Heart left ventricle (tissue), 16 donors: Measurements from ENCODE around the gene METTL17. TPM values are rescaled to one million over a fixed set of nuclear protein-coding genes. Genes with fewer than 3 reads are reported as not detected.
A peak's percentile ranks its signal among the peaks of the same experiment; 100 is the strongest.

Experiments used
- ATAC-seq, 4 donors: fragments of 200-7000 bp; cut with Tn5 transposase; one replicate each; pipeline ENCODE4 v1.9.1; 2020 to 2022; ENCODE audit warnings: moderate library complexity in 4 of 4, mild to moderate bottlenecking in 3 of 4, moderate number of reproducible peaks in 1 of 4
- DNase-seq, 5 donors: peaks; one replicate each; pipeline ENCODE4 v3.0.0-alpha.2; 2020
- H3K27ac ChIP-seq, 12 donors: fragments of 200-600 bp; sonication (generic) in 4 of 12; one replicate each; pipeline versions ENCODE4 v1.5.0 to v1.8.0; 2016 to 2022; ENCODE audit warnings: mild to moderate bottlenecking in 2 of 12
- H3K27me3 ChIP-seq, 9 donors: fragments of 200-600 bp; sonication (generic) in 2 of 9; one replicate each; pipeline versions ENCODE4 v1.5.1 to v1.8.0; 2016 to 2022; ENCODE audit warnings: mild to moderate bottlenecking in 3 of 9
- H3K36me3 ChIP-seq, 9 donors: fragments of 200-600 bp; sonication (generic) in 2 of 9; one replicate each; pipeline versions ENCODE4 v1.5.0 to v1.8.0; 2018 to 2022; ENCODE audit warnings: mild to moderate bottlenecking in 2 of 9
- H3K4me1 ChIP-seq, 12 donors: fragments of 200-600 bp; sonication (generic) in 4 of 12; one replicate each; pipeline versions ENCODE4 v1.5.0 to v1.8.0; 2016 to 2022; ENCODE audit warnings: mild to moderate bottlenecking in 3 of 12
- H3K4me3 ChIP-seq, 12 donors: fragments of 200-600 bp; sonication (generic) in 4 of 12; one replicate each; pipeline versions ENCODE4 v1.5.0 to v1.8.0; 2017 to 2022; ENCODE audit warnings: mild to moderate bottlenecking in 9 of 12, moderate library complexity in 4 of 12
- H3K9me3 ChIP-seq, 12 donors: fragments of 200-600 bp; sonication (generic) in 4 of 12; one replicate each; pipeline versions ENCODE4 v1.5.0 to v1.8.0; 2016 to 2022; ENCODE audit warnings: mild to moderate bottlenecking in 1 of 12
- CTCF ChIP-seq, 12 donors: fragments of 200-600 bp; sonication (generic) in 4 of 12; IDR thresholded peaks; one replicate each; pipeline versions ENCODE4 v1.5.0 to v1.8.0; 2018 to 2022; ENCODE audit warnings: antibody characterized with exemption in 12 of 12, mild to moderate bottlenecking in 5 of 12
- POLR2A ChIP-seq, 2 donors: fragments of 450-650 bp; IDR thresholded peaks; one replicate each; pipeline ENCODE4 v1.6.1; 2017; ENCODE audit warnings: antibody characterized with exemption in 2 of 2, mild to moderate bottlenecking in 2 of 2, moderate library complexity in 2 of 2
- WGBS, 4 donors: extraction: QIAGEN DNeasy Blood & Tissue Kit in 2 of 4; methylation state at CpG; one replicate each; pipeline versions ENCODE4 v1.1.5 to v1.1.7; 2013 to 2018; 5-methylcytosine and 5-hydroxymethylcytosine counted together
- intact Hi-C, 10 donors: fragments of 100-400 bp; cut with DNase I; formaldehyde crosslinking; loops; one replicate each; pipeline versions ENCODE4 v1.11.1 to v1.14.2; 2022
- polyA plus RNA-seq, 2 donors: library from polyadenylated mRNA; stranded (reverse); fragments of 200-250 nt; gene quantifications; one replicate each; pipeline ENCODE4 v1.2.3, GENCODE V29; 2013
- total RNA-seq, 9 donors: library from RNA; depleted of rRNA in 2 of 9; stranded (reverse); fragments of >200 nt in 2 of 9; fragmentation: NEBNext Ultra II Directional in 3 of 9; extraction: Animal tissue kit (Norgen Biotek cat#: 25700) in 3 of 9; gene quantifications; one replicate each; pipeline versions ENCODE4 v1.1.0 to v1.2.4, GENCODE V29; 2016 to 2023
- donor health status: ischemic (EF 13 %, LVEDD 7.1; RV severe dilation, severe dysfunction).
- donor health status: healthy with polysubstance abuse.
- donor health status: DM: no; HTN: yes; CAD: no.
- donor health status: DM: no; HTN: no; CAD: no.
- donor health status: ischemic (EF 25% LVEDD 6.9; RV normal size, moderate dysfunction).
- donor health status: ischemic (EF 25% LVEDD 5.7; RV mildly dilated, moderate dysfunction).
- donor health status: healthy.
- donor health status: DM: yes; HTN: yes; CAD: no.
- donor health status: ischemic (EF 35%, LVEDD 5.7; RV mildly dilated, moderate dysfunction).
- donor health status: nonischemic (EF 11% LVEDD 7.7; RV severe dilation, severe dysfunction).
- donor health status: DM: yes; HTN: yes; CAD: no.
- donor health status: PGD.
- donor health status: ischemic (EF 29% LVEDD 5.4; RV normal size, mild dysfunction).
- donor health status: nonischemic (EF 23%, LVEDD 6.1; RV moderate dilation, normal function).

METTL17 gene
- total and polyA plus RNA-seq, 11 donors: 31.3 to 59.5 (median 44.7) TPM

GRCh38 chr14:21014761-21015190 lies 25.0 kb downstream of the METTL17 start:
- 0 to 3% (median 2%) methylated on average over 4 of the region's 4 CpGs for WGBS, 4 donors
- peaks cover 0 to 41% (median 33%) of the 10 kb centered on the region in 9 donors for H3K36me3 ChIP-seq
- no peak overlapping the region for H3K4me3 ChIP-seq
- DNase-seq (peak; percentile 82 to 85 (median 84)), ATAC-seq (peak; percentile 58 to 85 (median 82))
- TF ChIP-seq POLR2A (IDR thresholded peaks at IDR 0.05) (no peak), CTCF (IDR thresholded peaks at IDR 0.05) (peak; percentile 86 to 99 (median 96))
- no peaks in the 10 kb centered on the region for H3K27me3 ChIP-seq
- peaks cover 0 to 27% (median 7%) of the 10 kb centered on the region in 12 donors for H3K4me1 ChIP-seq
- H3K27ac ChIP-seq: peak overlapping the region in 4 of 12 donors; percentile 9 to 28 (median 22)
- intact Hi-C loops: loop anchor here (1.0 to 5.0 kb wide), 11 partner anchors 24 to 93 kb away; partner anchors contain the start of genes RNASE8 (in 1 of the 10) and TMEM253 (in 1 of the 10)
- H3K9me3 ChIP-seq: no peaks in the 10 kb centered on the region

GRCh38 chr14:21015312-21015711 lies 25.5 kb downstream of the METTL17 start:
- peak in 1 of 4 donors; percentile 35 for ATAC-seq

DNA sequence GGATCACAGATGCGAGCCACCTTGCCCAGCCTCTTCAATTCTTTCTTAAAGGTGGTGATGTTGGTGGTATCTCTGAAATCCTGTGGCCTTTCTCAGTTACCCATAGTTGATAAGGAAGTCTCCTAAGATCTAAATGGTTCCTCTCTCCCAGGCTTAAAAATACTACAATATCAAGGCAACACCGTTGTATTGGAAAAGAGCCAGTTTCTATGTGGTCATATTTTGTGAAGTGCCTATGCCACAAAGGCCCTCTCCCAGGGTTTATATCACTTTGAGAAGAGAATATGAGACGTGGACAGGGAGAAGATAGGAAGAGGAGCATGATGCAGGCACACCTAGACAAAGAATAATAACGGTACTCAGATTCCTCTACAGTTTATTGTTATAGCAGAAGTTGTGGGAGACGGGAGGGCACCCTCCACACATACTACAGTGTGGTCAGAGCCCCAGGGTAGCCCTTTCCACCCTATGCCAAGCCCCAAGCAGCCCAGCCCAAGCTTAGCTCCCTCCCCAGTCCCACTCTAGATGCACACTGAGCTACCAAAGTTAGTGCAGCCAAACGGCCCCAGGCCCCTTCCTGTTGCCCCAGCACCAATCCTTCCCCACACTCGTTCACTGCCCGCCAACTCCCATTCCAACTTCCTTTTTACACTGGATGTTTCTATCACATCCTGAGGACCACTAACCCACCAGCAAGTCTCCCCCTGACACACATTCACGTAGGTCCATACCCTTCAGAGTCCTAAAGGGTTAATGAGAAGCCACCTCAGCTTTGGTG lies 26.8 kb downstream of the METTL17 start:
- no peaks in the 10 kb centered on the region for H3K9me3 ChIP-seq
- no peak overlapping the region for H3K27ac ChIP-seq
- H3K36me3 ChIP-seq: peaks cover 0 to 59% (median 52%) of the 10 kb centered on the region in 9 donors
- no peaks in the 10 kb centered on the region for H3K27me3 ChIP-seq
- ATAC-seq (no peak), DNase-seq (no peak)
- no peak for TF ChIP-seq POLR2A (IDR thresholded peaks at IDR 0.05)
- TF ChIP-seq CTCF (IDR thresholded peaks at IDR 0.05): no peak
- intact Hi-C loops: loop anchor here in 4 of 10 donors (5.0 kb wide), 3 partner anchors 76 to 91 kb away; partner anchors contain the start of gene TMEM253 (in 1 of the 4)
- no peak overlapping the region for H3K4me3 ChIP-seq
- 51 to 58% (median 56%) methylated on average over 9 of the region's 9 CpGs for WGBS, 4 donors
- H3K4me1 ChIP-seq: peaks cover 0 to 31% (median 7%) of the 10 kb centered on the region in 12 donors

More at GRCh38 chr14:21015312-21015711, 25.5 kb downstream of the METTL17 start:
- WGBS, 4 donors: 67 to 75% (median 69%) methylated on average over 6 of the region's 6 CpGs
- no peak for DNase-seq
- no peaks in the 10 kb centered on the region for H3K9me3 ChIP-seq
- peak overlapping the region in 4 of 12 donors; percentile 9 to 28 (median 18) for H3K27ac ChIP-seq
- TF ChIP-seq POLR2A (IDR thresholded peaks at IDR 0.05) (no peak), CTCF (IDR thresholded peaks at IDR 0.05) (no peak)
- H3K4me3 ChIP-seq: no peak overlapping the region
- intact Hi-C loops: loop anchor here in 6 of 10 donors (1.0 to 5.0 kb wide), 8 partner anchors 23 to 92 kb away; partner anchors contain the start of gene TMEM253 (in 1 of the 6)
- H3K4me1 ChIP-seq: peaks cover 0 to 27% (median 7%) of the 10 kb centered on the region in 12 donors
- peaks cover 0 to 46% (median 39%) of the 10 kb centered on the region in 9 donors for H3K36me3 ChIP-seq
- no peaks in the 10 kb centered on the region for H3K27me3 ChIP-seq
